SU-DHL-6 (cell line): ENCODE measurements around the gene H2BK1.

Source experiments
- H2AFZ ChIP-seq: fragments of 200-600 bp; sonication (generic); 2 replicates; pipeline ENCODE4 v1.6.1; 2014; ENCODE audit warnings: low read depth, mild to moderate bottlenecking, moderate library complexity, mixed read lengths, antibody characterized with exemption, low read length; ENCODE audit not compliant: severe bottlenecking
- H3F3A ChIP-seq: fragments of 200-600 bp; shearing (Covaris generic); 2 replicates; pipeline ENCODE4 v1.6.0; 2016; ENCODE audit warnings: antibody characterized with exemption, mild to moderate bottlenecking; ENCODE audit not compliant: insufficient read depth
- H3K27ac ChIP-seq: fragments of 200-600 bp; sonication (generic); 2 replicates; pipeline ENCODE4 v1.5.1; 2016; ENCODE audit warnings: low read depth, mild to moderate bottlenecking, low read length, moderate library complexity, mixed read lengths
- H3K27me3 ChIP-seq: fragments of 200-600 bp; sonication (generic), shearing (Covaris generic); 2 replicates; pipeline ENCODE4 v1.6.0; 2014; ENCODE audit warnings: mild to moderate bottlenecking, low read length
- H3K36me3 ChIP-seq: fragments of 200-600 bp; sonication (generic); 2 replicates; pipeline ENCODE4 v1.6.1; 2014; ENCODE audit warnings: mild to moderate bottlenecking, low read length, mixed read lengths
- H3K4me2 ChIP-seq: fragments of 300-600, 200-600 bp; shearing (Covaris generic), sonication (generic); 2 replicates; pipeline ENCODE4 v1.6.0; 2014; ENCODE audit warnings: low read length, low read depth, mild to moderate bottlenecking; ENCODE audit not compliant: poor library complexity, severe bottlenecking
- H3K4me3 ChIP-seq: fragments of 200-600 bp; sonication (generic); 2 replicates; pipeline ENCODE4 v1.5.1; 2014; ENCODE audit warnings: antibody characterized with exemption, low read length, mild to moderate bottlenecking, mixed read lengths; ENCODE audit not compliant: insufficient read depth, poor library complexity, severe bottlenecking
- H3K79me2 ChIP-seq: fragments of 200-600 bp; sonication (generic); 2 replicates; pipeline ENCODE4 v1.6.1; 2014; ENCODE audit warnings: mild to moderate bottlenecking, low read length, moderate library complexity; ENCODE audit not compliant: insufficient read depth
- H3K9ac ChIP-seq: fragments of 200-600 bp; sonication (generic); 2 replicates; pipeline ENCODE4 v1.7.0; 2014; ENCODE audit warnings: mild to moderate bottlenecking, low read length
- H3K9me2 ChIP-seq: fragments of 200-600 bp; sonication (generic); replicated peaks from 2 replicates; pipeline ENCODE4 v1.6.1; 2014; ENCODE audit warnings: low read length; ENCODE audit not compliant: insufficient read depth
- H3K9me3 ChIP-seq: fragments of 200-600 bp; sonication (generic); 2 replicates; pipeline ENCODE4 v1.6.1; 2014; ENCODE audit warnings: low read length, mixed read lengths; ENCODE audit not compliant: insufficient read depth
- H4K20me1 ChIP-seq: fragments of 200-600 bp; sonication (generic); 2 replicates; pipeline ENCODE4 v1.6.1; 2014; ENCODE audit warnings: low read depth, mild to moderate bottlenecking, antibody characterized with exemption, low read length, moderate library complexity, mixed read lengths
- CTCF ChIP-seq: fragments of 200-600 bp; sonication (generic); IDR thresholded peaks from one replicate; pipeline ENCODE4 v1.5.1; 2017; ENCODE audit warnings: antibody characterized with exemption, mild to moderate bottlenecking, low read length, moderate library complexity; ENCODE audit not compliant: insufficient read depth, poor library complexity, severe bottlenecking
- EZH2phosphoT487 ChIP-seq: fragments of 200-600 bp; sonication (generic), shearing (Covaris generic); conservative IDR thresholded peaks from 2 replicates; pipeline ENCODE4 v1.6.1; 2018; ENCODE audit warnings: mild to moderate bottlenecking, antibody characterized with exemption, low read length, moderate library complexity, mixed read lengths

Gene H2BK1

GRCh38 chr7:151173386-151174245 lies 36.7 kb downstream of the H2BK1 start:
- H3K4me2 ChIP-seq = no peak overlapping the region
- no peaks in the 10 kb centered on the region for H3K9me2 ChIP-seq
- no peaks in the 10 kb centered on the region for H3F3A ChIP-seq
- TF ChIP-seq CTCF (no peak), EZH2phosphoT487 (no peak)
- no peaks in the 10 kb centered on the region for H3K27me3 ChIP-seq
- H3K9ac ChIP-seq = no peak overlapping the region
- no peaks in the 10 kb centered on the region for H3K9me3 ChIP-seq
- H3K36me3 ChIP-seq = no peaks in the 10 kb centered on the region
- H4K20me1 ChIP-seq = no peaks in the 10 kb centered on the region
- H3K27ac ChIP-seq = no peak overlapping the region
- no peak overlapping the region for H3K4me3 ChIP-seq
- no peak overlapping the region for H2AFZ ChIP-seq
- H3K79me2 ChIP-seq = no peaks in the 10 kb centered on the region

GRCh38 chr7:151172273-151173141 lies 37.8 kb downstream of the H2BK1 start:
- Histone ChIP-seq H3K36me3 (no peaks in the 10 kb centered on the region), H3K4me2 (no peak overlapping the region), H3K27me3 (no peaks in the 10 kb centered on the region), H4K20me1 (no peaks in the 10 kb centered on the region), H3K27ac (no peak overlapping the region), H3K9ac (no peak overlapping the region), H3K9me3 (no peaks in the 10 kb centered on the region), H2AFZ (no peak overlapping the region), H3K9me2 (no peaks in the 10 kb centered on the region), H3K4me3 (no peak overlapping the region), H3K79me2 (no peaks in the 10 kb centered on the region), H3F3A (no peaks in the 10 kb centered on the region)
- TF ChIP-seq EZH2phosphoT487 (no peak), CTCF (peak; percentile 100)

GRCh38 chr7:151168787-151169162 lies 41.5 kb downstream of the H2BK1 start:
- no peak overlapping the region for H3K4me3 ChIP-seq
- H3F3A ChIP-seq = no peaks in the 10 kb centered on the region
- no peaks in the 10 kb centered on the region for H3K79me2 ChIP-seq
- H3K4me2 ChIP-seq = no peak overlapping the region
- H3K9ac ChIP-seq = no peak overlapping the region
- TF ChIP-seq EZH2phosphoT487 = no peak
- no peak for TF ChIP-seq CTCF
- no peaks in the 10 kb centered on the region for H3K9me2 ChIP-seq
- H4K20me1 ChIP-seq = no peaks in the 10 kb centered on the region
- no peak overlapping the region for H2AFZ ChIP-seq
- H3K9me3 ChIP-seq = no peaks in the 10 kb centered on the region
- H3K27ac ChIP-seq = no peak overlapping the region
- H3K36me3 ChIP-seq = no peaks in the 10 kb centered on the region
- H3K27me3 ChIP-seq = no peaks in the 10 kb centered on the region
